Measurements from ENCODE around the gene AK1. TPM values are rescaled to one million over a fixed set of nuclear protein-coding genes. Genes with fewer than 3 reads are reported as not detected.

AK1 gene
- total and polyA plus RNA-seq, 2 experiments from 2014 or later = 16.2 to 35.5 TPM

DNA sequence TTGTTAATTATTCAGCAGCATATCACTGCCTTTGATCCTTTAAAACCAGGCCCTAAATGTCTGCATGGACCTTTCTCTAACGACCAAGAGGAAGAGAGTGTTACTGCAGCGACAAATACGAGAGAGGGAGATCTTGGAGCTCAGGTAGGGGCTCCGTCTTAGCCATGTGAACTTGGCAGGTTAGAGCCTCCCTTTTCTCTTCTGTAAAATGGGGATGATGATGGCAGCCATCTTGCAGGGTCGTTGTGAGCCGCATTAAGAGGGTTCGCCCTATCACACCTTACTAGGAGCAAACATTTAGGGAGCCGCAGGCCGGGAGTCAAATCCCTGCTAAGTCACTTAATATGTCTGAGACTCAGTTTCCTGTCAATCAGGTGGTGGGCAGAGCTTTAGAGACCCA is 24.6 kb downstream of the AK1 start:
- H3K27me3 Mint-ChIP-seq (ENCODE audit: insufficient read depth, low read depth, poor library complexity) = peaks cover 7% of the 10 kb centered on the region
- Histone ChIP-seq H3K79me2 (replicated peaks; ENCODE audit: insufficient read depth) (no peaks in the 10 kb centered on the region), H3K4me1 (ENCODE audit: insufficient read depth) (peaks cover 4% of the 10 kb centered on the region; the same call in 1 of the 2 replicates), H3F3A (replicated peaks; ENCODE audit: low read depth) (no peaks in the 10 kb centered on the region), H2AFZ (no peak overlapping the region), H3K27ac (ENCODE audit: low read depth) (no peak overlapping the region), H3K4me3 (no peak overlapping the region), H4K20me1 (replicated peaks; ENCODE audit: insufficient read depth) (no peaks in the 10 kb centered on the region), H3K4me2 (no peak overlapping the region), H3K27me3 (ENCODE audit: insufficient read depth) (no peaks in the 10 kb centered on the region), H3K9me2 (ENCODE audit: insufficient read depth) (no peaks in the 10 kb centered on the region), H3K36me3 (ENCODE audit: insufficient read depth) (no peaks in the 10 kb centered on the region)
- peaks cover 8% of the 10 kb centered on the region for H3K36me3 Mint-ChIP-seq (ENCODE audit: low read depth)
- H3K4me3 Mint-ChIP-seq = no peak overlapping the region
- DNase-seq (ENCODE audit: low spot score) (no peak), ATAC-seq (no peak)
- H3K9me3 Mint-ChIP-seq = peaks cover 27% of the 10 kb centered on the region
- no peak overlapping the region for H3K27ac Mint-ChIP-seq
- H3K4me1 Mint-ChIP-seq = peaks cover 5% of the 10 kb centered on the region
- no peak for TF ChIP-seq STAT1 (IDR thresholded peaks at IDR 0.05; ENCODE audit: unreplicated experiment)
- TF ChIP-seq ZNF114 (CRISPR knock-in tag; IDR thresholded peaks at IDR 0.05) = no peak
- no peak for TF ChIP-seq ETS1 (IDR thresholded peaks at IDR 0.05)
- TF ChIP-seq NANOG (IDR thresholded peaks at IDR 0.05; ENCODE audit: borderline replicate concordance) = no peak
- no peak for TF ChIP-seq ZNF331 (CRISPR knock-in tag; IDR thresholded peaks at IDR 0.05; ENCODE audit: low read depth)
- TF ChIP-seq POLR2AphosphoS5 (IDR thresholded peaks at IDR 0.05; ENCODE audit: low read depth) = no peak
- TF ChIP-seq, protein P1, sequence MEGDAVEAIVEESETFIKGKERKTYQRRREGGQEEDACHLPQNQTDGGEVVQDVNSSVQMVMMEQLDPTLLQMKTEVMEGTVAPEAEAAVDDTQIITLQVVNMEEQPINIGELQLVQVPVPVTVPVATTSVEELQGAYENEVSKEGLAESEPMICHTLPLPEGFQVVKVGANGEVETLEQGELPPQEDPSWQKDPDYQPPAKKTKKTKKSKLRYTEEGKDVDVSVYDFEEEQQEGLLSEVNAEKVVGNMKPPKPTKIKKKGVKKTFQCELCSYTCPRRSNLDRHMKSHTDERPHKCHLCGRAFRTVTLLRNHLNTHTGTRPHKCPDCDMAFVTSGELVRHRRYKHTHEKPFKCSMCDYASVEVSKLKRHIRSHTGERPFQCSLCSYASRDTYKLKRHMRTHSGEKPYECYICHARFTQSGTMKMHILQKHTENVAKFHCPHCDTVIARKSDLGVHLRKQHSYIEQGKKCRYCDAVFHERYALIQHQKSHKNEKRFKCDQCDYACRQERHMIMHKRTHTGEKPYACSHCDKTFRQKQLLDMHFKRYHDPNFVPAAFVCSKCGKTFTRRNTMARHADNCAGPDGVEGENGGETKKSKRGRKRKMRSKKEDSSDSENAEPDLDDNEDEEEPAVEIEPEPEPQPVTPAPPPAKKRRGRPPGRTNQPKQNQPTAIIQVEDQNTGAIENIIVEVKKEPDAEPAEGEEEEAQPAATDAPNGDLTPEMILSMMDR (conservative IDR thresholded peaks at IDR 0.05; ENCODE audit: low read depth in 2 of 2) = no peak
- TF ChIP-seq CREB1 (CRISPR knock-in tag; IDR thresholded peaks at IDR 0.05; ENCODE audit: low read depth) = no peak
- TF ChIP-seq, protein P2, sequence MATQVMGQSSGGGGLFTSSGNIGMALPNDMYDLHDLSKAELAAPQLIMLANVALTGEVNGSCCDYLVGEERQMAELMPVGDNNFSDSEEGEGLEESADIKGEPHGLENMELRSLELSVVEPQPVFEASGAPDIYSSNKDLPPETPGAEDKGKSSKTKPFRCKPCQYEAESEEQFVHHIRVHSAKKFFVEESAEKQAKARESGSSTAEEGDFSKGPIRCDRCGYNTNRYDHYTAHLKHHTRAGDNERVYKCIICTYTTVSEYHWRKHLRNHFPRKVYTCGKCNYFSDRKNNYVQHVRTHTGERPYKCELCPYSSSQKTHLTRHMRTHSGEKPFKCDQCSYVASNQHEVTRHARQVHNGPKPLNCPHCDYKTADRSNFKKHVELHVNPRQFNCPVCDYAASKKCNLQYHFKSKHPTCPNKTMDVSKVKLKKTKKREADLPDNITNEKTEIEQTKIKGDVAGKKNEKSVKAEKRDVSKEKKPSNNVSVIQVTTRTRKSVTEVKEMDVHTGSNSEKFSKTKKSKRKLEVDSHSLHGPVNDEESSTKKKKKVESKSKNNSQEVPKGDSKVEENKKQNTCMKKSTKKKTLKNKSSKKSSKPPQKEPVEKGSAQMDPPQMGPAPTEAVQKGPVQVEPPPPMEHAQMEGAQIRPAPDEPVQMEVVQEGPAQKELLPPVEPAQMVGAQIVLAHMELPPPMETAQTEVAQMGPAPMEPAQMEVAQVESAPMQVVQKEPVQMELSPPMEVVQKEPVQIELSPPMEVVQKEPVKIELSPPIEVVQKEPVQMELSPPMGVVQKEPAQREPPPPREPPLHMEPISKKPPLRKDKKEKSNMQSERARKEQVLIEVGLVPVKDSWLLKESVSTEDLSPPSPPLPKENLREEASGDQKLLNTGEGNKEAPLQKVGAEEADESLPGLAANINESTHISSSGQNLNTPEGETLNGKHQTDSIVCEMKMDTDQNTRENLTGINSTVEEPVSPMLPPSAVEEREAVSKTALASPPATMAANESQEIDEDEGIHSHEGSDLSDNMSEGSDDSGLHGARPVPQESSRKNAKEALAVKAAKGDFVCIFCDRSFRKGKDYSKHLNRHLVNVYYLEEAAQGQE (IDR thresholded peaks at IDR 0.05; ENCODE audit: unreplicated experiment) = no peak
- no peak for TF ChIP-seq JUNB (IDR thresholded peaks at IDR 0.05; ENCODE audit: unreplicated experiment)
- TF ChIP-seq EZH2 (IDR thresholded peaks at IDR 0.05; ENCODE audit: low read depth, unreplicated experiment) = no peak

Data from GM23338 (cell line).